Measurements from ENCODE around the gene DIAPH2. TPM values are rescaled to one million over a fixed set of nuclear protein-coding genes. Genes with fewer than 3 reads are reported as not detected.

DIAPH2 gene
- total RNA-seq, 1 experiment from 2014 or later = 15.9 TPM

DNA sequence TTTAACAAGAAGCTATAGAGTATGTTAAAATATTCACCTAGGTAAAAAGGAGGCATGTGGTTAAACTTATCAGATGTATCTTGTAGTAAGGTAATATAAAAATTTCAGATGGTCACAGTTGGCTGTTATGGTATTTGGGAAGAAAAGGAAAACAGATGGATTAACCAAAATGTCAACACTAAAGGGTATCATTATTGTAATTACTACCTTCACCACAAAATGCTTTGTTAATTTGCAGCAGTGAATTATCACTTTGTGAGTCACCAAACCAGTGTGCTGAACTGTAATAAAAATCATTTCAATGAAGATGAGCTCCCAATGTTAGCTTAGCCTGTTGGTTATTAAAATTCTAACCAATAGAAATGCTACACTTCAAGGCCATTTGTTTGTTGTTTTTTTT is 432.9 kb downstream of the DIAPH2 start (continued):
- TF ChIP-seq, protein P1, sequence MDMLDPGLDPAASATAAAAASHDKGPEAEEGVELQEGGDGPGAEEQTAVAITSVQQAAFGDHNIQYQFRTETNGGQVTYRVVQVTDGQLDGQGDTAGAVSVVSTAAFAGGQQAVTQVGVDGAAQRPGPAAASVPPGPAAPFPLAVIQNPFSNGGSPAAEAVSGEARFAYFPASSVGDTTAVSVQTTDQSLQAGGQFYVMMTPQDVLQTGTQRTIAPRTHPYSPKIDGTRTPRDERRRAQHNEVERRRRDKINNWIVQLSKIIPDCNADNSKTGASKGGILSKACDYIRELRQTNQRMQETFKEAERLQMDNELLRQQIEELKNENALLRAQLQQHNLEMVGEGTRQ (CRISPR knock-in tag; IDR thresholded peaks at IDR 0.05) = no peak

- CTCF ChIA-PET = no interaction called here
Observed at GRCh38 chrX:97119474-97120109, 434.9 kb downstream of the DIAPH2 start.

DNA sequence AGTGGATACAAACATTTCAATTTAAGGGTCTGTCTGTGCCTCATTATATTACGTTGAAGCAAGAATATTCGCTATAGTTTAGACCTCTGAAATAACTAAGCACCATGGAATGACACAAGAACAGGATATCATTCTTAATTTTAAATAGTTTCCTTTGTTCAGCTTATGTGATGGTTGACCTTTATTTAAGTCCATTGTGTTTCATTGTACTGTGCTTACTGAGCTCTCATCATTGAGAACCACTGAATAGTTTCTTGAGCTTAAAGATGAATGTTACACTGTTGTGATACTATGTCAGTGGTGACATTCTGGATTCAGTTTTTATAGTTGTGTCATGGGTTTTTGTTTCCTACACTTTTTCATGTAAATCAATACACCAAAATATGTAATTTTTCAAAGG is 438.4 kb downstream of the DIAPH2 start:
- Mint-ChIP-seq H3K36me3 (peaks cover 12% of the 10 kb centered on the region; the same call in 1 of the 2 replicates), H3K9me3 (no peaks in the 10 kb centered on the region; the same call in 1 of the 2 replicates), H3K27ac (no peak overlapping the region), H3K4me3 (no peak overlapping the region), H3K27me3 (ENCODE audit: low read depth) (no peaks in the 10 kb centered on the region), H3K4me1 (peaks cover 17% of the 10 kb centered on the region)
- ATAC-seq (no peak), DNase-seq (ENCODE audit: low spot score) (no peak)
- ChIA-PET CTCF (interaction anchor here (0.5 kb wide), 1 partner anchor 108 kb away, joined by 3 read pairs; no protein-coding TSS in a partner anchor), POLR2A (no interaction called here)
- TF ChIP-seq MXD4 (CRISPR knock-in tag; IDR thresholded peaks at IDR 0.05; ENCODE audit: borderline replicate concordance) (no peak), ATF6 (CRISPR knock-in tag; IDR thresholded peaks at IDR 0.05) (no peak), ZNF423 (CRISPR knock-in tag; IDR thresholded peaks at IDR 0.05) (no peak), JUN (CRISPR knock-in tag; IDR thresholded peaks at IDR 0.05) (no peak), ZNF121 (CRISPR knock-in tag; IDR thresholded peaks at IDR 0.05) (no peak), MYBL2 (CRISPR knock-in tag; IDR thresholded peaks at IDR 0.05) (no peak), RORB (CRISPR knock-in tag; IDR thresholded peaks at IDR 0.05) (no peak), SMAD3 (CRISPR knock-in tag; IDR thresholded peaks at IDR 0.05; ENCODE audit: borderline replicate concordance) (no peak), ZMAT4 (CRISPR knock-in tag; IDR thresholded peaks at IDR 0.05) (no peak), E2F4 (CRISPR knock-in tag; IDR thresholded peaks at IDR 0.05; ENCODE audit: borderline replicate concordance, low read depth) (no peak), AFF4 (CRISPR knock-in tag; IDR thresholded peaks at IDR 0.05; ENCODE audit: borderline replicate concordance) (no peak), GRHL2 (CRISPR knock-in tag; IDR thresholded peaks at IDR 0.05; ENCODE audit: insufficient replicate concordance, severe bottlenecking) (no peak), CREM (CRISPR knock-in tag; IDR thresholded peaks at IDR 0.05) (no peak), STAT6 (CRISPR knock-in tag; conservative IDR thresholded peaks at IDR 0.05; ENCODE audit: low read depth) (no peak), NR1H2 (CRISPR knock-in tag; IDR thresholded peaks at IDR 0.05) (no peak)
- TF ChIP-seq, protein P1 (CRISPR knock-in tag; IDR thresholded peaks at IDR 0.05) = no peak
- TF ChIP-seq, protein P2, sequence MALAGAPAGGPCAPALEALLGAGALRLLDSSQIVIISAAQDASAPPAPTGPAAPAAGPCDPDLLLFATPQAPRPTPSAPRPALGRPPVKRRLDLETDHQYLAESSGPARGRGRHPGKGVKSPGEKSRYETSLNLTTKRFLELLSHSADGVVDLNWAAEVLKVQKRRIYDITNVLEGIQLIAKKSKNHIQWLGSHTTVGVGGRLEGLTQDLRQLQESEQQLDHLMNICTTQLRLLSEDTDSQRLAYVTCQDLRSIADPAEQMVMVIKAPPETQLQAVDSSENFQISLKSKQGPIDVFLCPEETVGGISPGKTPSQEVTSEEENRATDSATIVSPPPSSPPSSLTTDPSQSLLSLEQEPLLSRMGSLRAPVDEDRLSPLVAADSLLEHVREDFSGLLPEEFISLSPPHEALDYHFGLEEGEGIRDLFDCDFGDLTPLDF (CRISPR knock-in tag; IDR thresholded peaks at IDR 0.05) = no peak

More at GRCh38 chrX:97119474-97120109, 434.9 kb downstream of the DIAPH2 start:
- H3K4me1 Mint-ChIP-seq = peaks cover 17% of the 10 kb centered on the region
- no peaks in the 10 kb centered on the region; the same call in 1 of the 2 replicates for H3K9me3 Mint-ChIP-seq
- H3K27me3 Mint-ChIP-seq (ENCODE audit: low read depth) = no peaks in the 10 kb centered on the region
- H3K27ac Mint-ChIP-seq = no peak overlapping the region
- POLR2A ChIA-PET = no interaction called here
- no peak overlapping the region for H3K4me3 Mint-ChIP-seq
- TF ChIP-seq SMAD3 (CRISPR knock-in tag; IDR thresholded peaks at IDR 0.05; ENCODE audit: borderline replicate concordance) = no peak
- TF ChIP-seq IRF2 (CRISPR knock-in tag; IDR thresholded peaks at IDR 0.05; ENCODE audit: borderline replicate concordance, low read depth) = no peak
- TF ChIP-seq SOX15 (CRISPR knock-in tag; IDR thresholded peaks at IDR 0.05) = no peak
- DNase-seq (ENCODE audit: low spot score) (no peak), ATAC-seq (no peak)
- H3K36me3 Mint-ChIP-seq = peaks cover 12% of the 10 kb centered on the region; the same call in 1 of the 2 replicates
